Ovary (tissue), 3 donors: Measurements from ENCODE around the gene NME7.

ENCODE experiments used
- CTCF ChIP-seq, 3 donors: fragments of 450-650 bp in 2 of 3; fragments of 200-600 bp in 1 of 3; IDR thresholded peaks; one replicate each; pipeline versions ENCODE4 v1.5.1 to v1.8.0; 2016 to 2022; ENCODE audit warnings: antibody characterized with exemption in 3 of 3, mild to moderate bottlenecking in 1 of 3
- EP300 ChIP-seq: sonication (generic); formaldehyde crosslinking; IDR thresholded peaks from one replicate; pipeline ENCODE4 v1.6.1; 2017; ENCODE audit warnings: antibody characterized with exemption
- POLR2A ChIP-seq: fragments of 450-650 bp; IDR thresholded peaks from one replicate; pipeline ENCODE4 v1.6.1; 2017; ENCODE audit warnings: antibody characterized with exemption, mild to moderate bottlenecking, moderate library complexity
- donor health status: DM: no; HTN: no; CAD: no.

DNA sequence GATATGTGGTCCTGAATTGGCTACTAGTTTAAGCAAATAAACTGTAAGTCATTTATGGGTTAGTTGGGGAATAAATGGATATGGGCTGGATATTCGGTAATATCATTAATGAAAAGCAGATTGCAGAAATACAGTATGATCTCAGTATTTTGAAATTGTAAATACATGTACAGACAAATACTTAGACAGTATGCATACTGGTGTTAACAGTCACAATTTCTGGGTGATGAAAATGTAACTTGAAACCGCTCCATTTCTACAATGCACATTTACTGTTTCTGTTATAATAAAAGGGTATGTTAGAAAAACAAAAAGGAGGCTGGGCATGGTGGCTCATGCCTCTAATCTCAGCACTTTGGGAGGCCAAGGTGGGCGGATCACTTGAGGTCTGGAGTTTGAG lies 28.4 kb upstream of the NME7 start:
- TF ChIP-seq CTCF (IDR thresholded peaks at IDR 0.05) (no peak), POLR2A (no peak), EP300 (no peak)
